HG03442 (cell line): ENCODE results near the gene INHBB.
A peak's percentile ranks its signal among the peaks of the same experiment; 100 is the strongest.
"Not testable (repeated sequence)": the region's sequence is repeated elsewhere in the genome, so short reads cannot be mapped to it uniquely, and the experiment has no call there.

Experiments
- ATAC-seq: cut with Tn5 transposase; IDR thresholded peaks from one replicate; pipeline ENCODE4 v1.9.1; 2021; ENCODE audit warnings: mild to moderate bottlenecking, moderate library complexity; ENCODE audit not compliant: unreplicated experiment

Gene INHBB

GRCh38 chr2:120346026-120346666 lies at the start of gene INHBB:
Gene INHBB, plus strand, starts transcription at chr2:120346136. Its CDS starts 53 bp downstream, at chr2:120346189.
- ATAC-seq, result no peak

GRCh38 chr2:120298173-120298835 lies 47.6 kb upstream of the INHBB start:
- no peak for ATAC-seq

- no peak for ATAC-seq
Measured at GRCh38 chr2:120299004-120299403, 46.9 kb upstream of the INHBB start.

GRCh38 chr2:120299561-120299960 lies 46.4 kb upstream of the INHBB start:
- ATAC-seq, result no peak

GRCh38 chr2:120300385-120300784 lies 45.6 kb upstream of the INHBB start:
- no peak for ATAC-seq

- ATAC-seq, result no peak
Measured at GRCh38 chr2:120301284-120301683, 44.7 kb upstream of the INHBB start.

- ATAC-seq, result no peak
Measured at GRCh38 chr2:120302301-120302700, 43.6 kb upstream of the INHBB start.

GRCh38 chr2:120303177-120303576 lies 42.8 kb upstream of the INHBB start:
- no peak for ATAC-seq

GRCh38 chr2:120305296-120305695 lies 40.6 kb upstream of the INHBB start:
- no peak for ATAC-seq

GRCh38 chr2:120305937-120306490 lies 39.9 kb upstream of the INHBB start:
- no peak for ATAC-seq

GRCh38 chr2:120307482-120307881 lies 38.5 kb upstream of the INHBB start:
- no peak for ATAC-seq

GRCh38 chr2:120308038-120308910 lies 37.7 kb upstream of the INHBB start:
- ATAC-seq, result peak; percentile 31

GRCh38 chr2:120310136-120310535 lies 35.8 kb upstream of the INHBB start:
- peak; percentile 74 for ATAC-seq

GRCh38 chr2:120310841-120311240 lies 35.1 kb upstream of the INHBB start:
- ATAC-seq, result not testable (repeated sequence)

GRCh38 chr2:120312076-120312475 lies 33.9 kb upstream of the INHBB start:
- no peak for ATAC-seq

- ATAC-seq, result peak; percentile 28
Measured at GRCh38 chr2:120312860-120313694, 32.9 kb upstream of the INHBB start.

GRCh38 chr2:120313695-120314615 lies 32.0 kb upstream of the INHBB start:
- no peak for ATAC-seq

- ATAC-seq, result no peak
Measured at GRCh38 chr2:120314690-120315366, 31.1 kb upstream of the INHBB start.
